ENCODE measurements around the gene KLC1. TPM values are rescaled to one million over a fixed set of nuclear protein-coding genes. Genes with fewer than 3 reads are reported as not detected.
"Not testable (repeated sequence)": the region's sequence is repeated elsewhere in the genome, so short reads cannot be mapped to it uniquely, and the experiment has no call there.

The KLC1 gene
- total RNA-seq, 1 donor, result 212 TPM

DNA sequence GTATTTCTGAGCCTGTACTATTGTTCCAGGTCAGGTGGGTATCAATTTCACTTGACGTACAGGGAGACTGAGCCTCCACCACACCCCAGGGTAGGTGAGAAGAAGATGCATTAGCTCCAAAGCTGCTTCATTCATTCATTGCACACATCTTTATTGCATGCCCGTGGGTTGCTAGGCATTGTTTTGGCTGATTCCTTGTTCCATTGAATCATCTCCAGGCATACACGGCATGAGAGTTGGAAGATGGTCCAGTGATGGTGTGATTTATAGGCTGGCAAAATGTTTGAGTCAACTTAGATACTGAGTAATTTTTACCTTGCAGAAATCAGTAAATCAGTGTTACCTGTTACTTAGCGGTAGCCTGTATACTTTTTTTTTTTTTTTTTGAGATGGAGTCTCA is 21.2 kb downstream of the KLC1 start:
- H3K4me3 ChIP-seq (ENCODE audit: low read depth, low read length), result no peak overlapping the region
- TF ChIP-seq, protein P1, sequence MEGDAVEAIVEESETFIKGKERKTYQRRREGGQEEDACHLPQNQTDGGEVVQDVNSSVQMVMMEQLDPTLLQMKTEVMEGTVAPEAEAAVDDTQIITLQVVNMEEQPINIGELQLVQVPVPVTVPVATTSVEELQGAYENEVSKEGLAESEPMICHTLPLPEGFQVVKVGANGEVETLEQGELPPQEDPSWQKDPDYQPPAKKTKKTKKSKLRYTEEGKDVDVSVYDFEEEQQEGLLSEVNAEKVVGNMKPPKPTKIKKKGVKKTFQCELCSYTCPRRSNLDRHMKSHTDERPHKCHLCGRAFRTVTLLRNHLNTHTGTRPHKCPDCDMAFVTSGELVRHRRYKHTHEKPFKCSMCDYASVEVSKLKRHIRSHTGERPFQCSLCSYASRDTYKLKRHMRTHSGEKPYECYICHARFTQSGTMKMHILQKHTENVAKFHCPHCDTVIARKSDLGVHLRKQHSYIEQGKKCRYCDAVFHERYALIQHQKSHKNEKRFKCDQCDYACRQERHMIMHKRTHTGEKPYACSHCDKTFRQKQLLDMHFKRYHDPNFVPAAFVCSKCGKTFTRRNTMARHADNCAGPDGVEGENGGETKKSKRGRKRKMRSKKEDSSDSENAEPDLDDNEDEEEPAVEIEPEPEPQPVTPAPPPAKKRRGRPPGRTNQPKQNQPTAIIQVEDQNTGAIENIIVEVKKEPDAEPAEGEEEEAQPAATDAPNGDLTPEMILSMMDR (IDR thresholded peaks at IDR 0.05; ENCODE audit: insufficient read depth, low read length), result no peak
- no peak for DNase-seq (ENCODE audit: low read depth)

DNA sequence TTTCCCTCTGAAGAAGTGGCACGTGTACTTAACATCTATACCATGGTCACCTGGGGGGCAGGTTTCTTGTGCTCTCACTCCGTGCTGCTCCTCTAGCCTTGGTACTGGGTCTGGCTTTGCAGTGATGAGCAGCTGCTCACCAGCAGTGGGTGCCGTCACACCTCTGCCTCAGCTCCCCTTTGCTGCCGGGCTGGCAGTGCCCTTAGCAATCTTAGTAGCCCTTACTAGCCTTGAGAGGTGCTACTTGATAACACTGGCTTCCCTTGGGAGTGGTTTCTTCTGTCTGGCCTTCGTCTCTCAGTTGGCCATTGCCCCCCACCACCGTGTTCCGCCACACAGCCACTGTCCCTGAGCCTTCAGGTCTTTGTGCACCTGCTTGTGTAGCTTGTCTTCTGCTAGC is 22.6 kb downstream of the KLC1 start:
- no peak for DNase-seq (ENCODE audit: low read depth)
- TF ChIP-seq, protein P1 (IDR thresholded peaks at IDR 0.05; ENCODE audit: insufficient read depth, low read length), result no peak
- H3K4me3 ChIP-seq (ENCODE audit: low read depth, low read length), result no peak overlapping the region

DNA sequence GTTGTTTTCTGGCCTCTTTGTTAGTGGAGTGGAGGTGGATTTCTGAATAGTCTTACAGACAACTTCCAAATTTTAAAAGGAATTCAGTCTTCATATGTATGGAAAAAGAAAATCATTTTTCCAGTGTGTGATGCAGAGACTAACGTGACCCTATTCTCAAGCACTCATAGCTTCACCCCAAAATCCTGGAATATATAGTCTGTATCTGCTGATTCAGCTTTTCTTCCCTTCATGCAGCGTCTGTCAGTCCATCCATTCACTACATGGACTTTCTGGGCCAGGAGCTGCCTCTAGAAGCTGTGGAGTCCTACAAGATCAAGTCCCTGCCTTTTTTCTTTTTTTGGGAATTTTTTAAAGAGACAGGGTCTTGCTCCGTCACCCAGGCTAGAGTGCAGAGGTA is 23.8 kb downstream of the KLC1 start:
- DNase-seq (ENCODE audit: low read depth), result no peak
- H3K4me3 ChIP-seq (ENCODE audit: low read depth, low read length), result no peak overlapping the region
- TF ChIP-seq, protein P1 (IDR thresholded peaks at IDR 0.05; ENCODE audit: insufficient read depth, low read length), result no peak

DNA sequence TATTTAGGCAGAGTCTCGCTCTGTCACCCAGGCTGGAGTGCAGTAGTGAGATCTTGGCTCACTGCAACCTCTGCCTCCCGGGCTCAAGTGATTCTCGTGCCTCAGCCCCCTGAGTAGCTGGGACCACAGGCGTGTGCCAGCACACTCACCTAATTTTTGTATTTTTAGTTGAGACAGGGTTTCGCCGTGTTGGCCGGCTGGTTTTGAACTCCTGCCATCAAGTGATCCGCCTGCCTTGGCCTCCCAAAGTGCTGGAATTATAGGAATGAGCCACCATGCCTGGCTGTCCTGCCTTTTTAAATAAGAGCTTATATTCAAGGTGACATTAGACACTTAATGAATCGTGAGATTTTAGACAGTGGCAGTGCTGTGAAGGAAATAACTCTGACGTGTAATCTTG is 24.3 kb downstream of the KLC1 start:
- DNase-seq (ENCODE audit: low read depth), result peak; percentile 63
- H3K4me3 ChIP-seq (ENCODE audit: low read depth, low read length), result not testable (repeated sequence)

DNA sequence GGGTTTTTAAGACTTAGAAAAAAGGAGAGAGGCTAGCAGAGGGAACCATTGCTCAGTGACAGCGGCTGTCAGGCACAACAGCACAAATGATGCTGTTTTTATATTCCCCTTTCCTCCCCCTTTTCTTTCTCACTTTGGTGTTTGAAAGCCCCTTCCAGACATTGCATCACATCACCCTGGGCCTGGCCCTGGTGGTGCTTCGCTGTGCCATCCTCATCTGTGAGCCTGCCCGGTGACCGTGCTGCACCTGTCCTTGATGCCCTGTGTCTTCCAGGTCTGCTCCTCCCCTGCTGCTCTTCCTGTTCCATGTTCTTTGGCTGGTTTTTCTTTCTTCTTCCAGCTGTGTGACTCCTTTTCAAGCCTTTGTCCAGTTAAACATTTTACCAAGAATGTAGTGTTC is 24.8 kb downstream of the KLC1 start:
- TF ChIP-seq, protein P1 (IDR thresholded peaks at IDR 0.05; ENCODE audit: insufficient read depth, low read length), result no peak
- no peak overlapping the region for H3K4me3 ChIP-seq (ENCODE audit: low read depth, low read length)
- DNase-seq (ENCODE audit: low read depth), result no peak

DNA sequence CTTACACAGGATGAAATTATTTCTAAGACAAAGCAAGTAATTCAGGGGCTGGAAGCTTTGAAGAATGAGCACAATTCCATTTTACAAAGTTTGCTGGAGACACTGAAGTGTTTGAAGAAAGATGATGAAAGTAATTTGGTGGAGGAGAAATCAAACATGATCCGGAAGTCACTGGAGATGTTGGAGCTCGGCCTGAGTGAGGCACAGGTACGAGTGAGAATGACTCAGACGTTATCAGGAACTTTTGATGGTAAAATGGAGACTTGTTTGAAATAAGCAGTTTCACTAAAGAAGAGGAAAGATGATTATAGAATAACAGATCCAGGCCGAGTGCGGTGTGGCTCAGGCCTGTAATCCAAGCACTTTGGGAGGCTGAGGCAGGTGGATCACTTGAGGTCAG is 25.6 kb downstream of the KLC1 start:
- no peak overlapping the region for H3K4me3 ChIP-seq (ENCODE audit: low read depth, low read length)
- TF ChIP-seq, protein P1 (IDR thresholded peaks at IDR 0.05; ENCODE audit: insufficient read depth, low read length), result no peak
- DNase-seq (ENCODE audit: low read depth), result peak; percentile 40

DNA sequence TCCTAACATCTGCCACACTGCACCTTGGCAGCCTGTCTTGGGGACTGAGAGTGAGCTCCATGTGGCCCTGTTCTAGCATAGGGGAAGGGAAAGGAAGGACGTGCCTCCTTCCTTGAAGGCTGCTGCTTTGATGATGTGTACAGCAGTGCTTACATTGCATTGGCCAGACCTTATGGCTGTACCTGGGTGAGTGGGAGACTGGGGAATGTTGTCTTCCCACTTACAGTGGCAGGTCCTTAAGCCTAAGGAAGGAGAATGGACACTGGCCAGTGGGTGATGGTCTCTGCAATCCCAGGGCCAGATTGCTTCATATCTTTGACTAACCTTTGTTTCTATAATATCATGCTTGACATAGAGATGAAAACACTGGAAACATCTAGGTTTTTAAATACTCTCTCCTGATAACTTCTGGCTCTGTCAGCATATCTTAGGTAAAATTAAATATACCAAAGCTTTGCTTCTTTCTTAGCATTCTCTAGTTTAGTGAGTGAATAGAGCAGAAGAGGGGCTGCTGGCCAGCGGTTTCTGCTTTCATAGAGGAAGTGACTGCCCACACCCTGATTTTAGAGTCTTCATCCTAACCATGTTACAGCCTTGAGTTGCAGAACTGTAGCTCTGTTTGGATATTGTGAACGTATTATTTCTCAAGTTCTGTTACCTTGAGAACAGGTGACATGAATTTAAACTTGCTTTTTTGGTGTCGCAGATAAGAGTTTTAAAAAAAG is 27.2 kb downstream of the KLC1 start:
- TF ChIP-seq, protein P1 (IDR thresholded peaks at IDR 0.05; ENCODE audit: insufficient read depth, low read length), result no peak
- peak; percentile 36 for DNase-seq (ENCODE audit: low read depth)
- H3K4me3 ChIP-seq (ENCODE audit: low read depth, low read length), result no peak overlapping the region
